Activated T-cell treated with anti-CD3 and anti-CD28 coated beads, Interleukin-2, amount 50 U/mL, for 24 hours (primary cell): ENCODE measurements around the gene CDKAL1.
A peak's percentile ranks its signal among the peaks of the same experiment; 100 is the strongest.
"Not testable (repeated sequence)": the region's sequence is repeated elsewhere in the genome, so short reads cannot be mapped to it uniquely, and the experiment has no call there.

Experiments
- DNase-seq: peaks from one replicate; pipeline ENCODE4 v3.0.0-alpha.2; 2020
- H3K27ac Mint-ChIP-seq: 2 replicates; pipeline ENCODE4 v1.8.0; 2020; ENCODE audit warnings: mild to moderate bottlenecking, mixed read lengths
- H3K27me3 Mint-ChIP-seq: 2 replicates; pipeline ENCODE4 v1.8.0; 2020; ENCODE audit warnings: mixed read lengths
- H3K36me3 Mint-ChIP-seq: 2 replicates; pipeline ENCODE4 v1.8.0; 2020; ENCODE audit warnings: low read depth, mixed read lengths
- H3K4me1 Mint-ChIP-seq: 2 replicates; pipeline ENCODE4 v1.8.0; 2020; ENCODE audit warnings: low read depth, mixed read lengths
- H3K4me3 Mint-ChIP-seq: 2 replicates; pipeline ENCODE4 v1.8.0; 2020; ENCODE audit warnings: mild to moderate bottlenecking, moderate library complexity, mixed read lengths
- H3K9me3 Mint-ChIP-seq: 2 replicates; pipeline ENCODE4 v1.8.0; 2020; ENCODE audit warnings: mixed read lengths

The CDKAL1 gene

GRCh38 chr6:21176197-21176596 lies 641.9 kb downstream of the CDKAL1 start:
- no peak overlapping the region for H3K4me3 Mint-ChIP-seq
- no peaks in the 10 kb centered on the region for H3K9me3 Mint-ChIP-seq
- peaks cover 28% of the 10 kb centered on the region for H3K36me3 Mint-ChIP-seq
- no peaks in the 10 kb centered on the region for H3K27me3 Mint-ChIP-seq
- H3K27ac Mint-ChIP-seq: no peak overlapping the region
- H3K4me1 Mint-ChIP-seq: peaks cover 1% of the 10 kb centered on the region
- DNase-seq: no peak

DNA sequence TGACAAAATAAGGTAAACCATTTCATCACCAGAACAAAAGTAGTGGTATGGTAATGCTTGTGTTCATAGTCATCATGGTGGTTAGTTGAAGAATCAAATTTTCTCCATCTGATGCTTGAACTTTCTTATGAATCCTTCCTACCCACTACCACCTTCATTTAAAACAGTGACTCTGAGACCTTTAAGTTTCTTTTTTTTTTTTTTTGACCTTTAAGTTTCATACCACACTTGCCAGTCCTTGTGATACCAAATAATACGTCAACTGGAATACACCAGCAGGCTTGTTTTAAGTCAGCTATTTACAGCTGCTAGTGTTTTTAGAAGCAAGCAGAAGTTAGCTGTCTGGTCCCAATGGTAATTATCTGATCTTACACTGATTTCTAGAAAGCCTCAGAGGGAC lies 645.9 kb downstream of the CDKAL1 start:
- H3K27me3 Mint-ChIP-seq: no peaks in the 10 kb centered on the region
- H3K36me3 Mint-ChIP-seq: peaks cover 39% of the 10 kb centered on the region
- H3K27ac Mint-ChIP-seq: peak overlapping the region; percentile 14
- H3K9me3 Mint-ChIP-seq: no peaks in the 10 kb centered on the region
- no peak overlapping the region for H3K4me3 Mint-ChIP-seq
- H3K4me1 Mint-ChIP-seq: peaks cover 1% of the 10 kb centered on the region
- DNase-seq: no peak

DNA sequence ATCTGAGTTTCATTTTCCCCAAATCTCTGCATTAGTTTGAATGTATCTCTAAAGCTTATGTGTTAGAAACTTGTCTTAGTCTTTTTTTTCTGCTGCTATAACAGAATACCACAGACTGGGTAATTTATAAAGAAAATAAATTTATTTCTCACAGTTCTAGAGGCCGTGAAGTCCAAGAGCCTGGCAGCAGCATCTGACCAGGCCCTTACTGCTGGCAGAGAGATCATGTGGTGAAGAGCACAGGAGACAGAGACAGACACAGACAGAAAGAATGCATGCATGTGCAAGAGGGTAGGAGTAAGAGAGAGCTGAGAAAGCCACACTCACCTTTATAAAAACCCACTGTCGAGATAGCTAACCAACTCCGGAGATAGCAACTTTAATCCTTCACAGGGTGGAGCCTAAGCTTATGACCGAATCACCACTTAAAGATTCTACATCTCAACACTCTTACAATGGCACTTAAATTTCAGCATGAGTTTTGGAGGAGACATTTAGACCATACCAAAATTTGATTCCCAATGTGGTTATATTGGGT lies 646.6 kb downstream of the CDKAL1 start:
- H3K27ac Mint-ChIP-seq: no peak overlapping the region

DNA sequence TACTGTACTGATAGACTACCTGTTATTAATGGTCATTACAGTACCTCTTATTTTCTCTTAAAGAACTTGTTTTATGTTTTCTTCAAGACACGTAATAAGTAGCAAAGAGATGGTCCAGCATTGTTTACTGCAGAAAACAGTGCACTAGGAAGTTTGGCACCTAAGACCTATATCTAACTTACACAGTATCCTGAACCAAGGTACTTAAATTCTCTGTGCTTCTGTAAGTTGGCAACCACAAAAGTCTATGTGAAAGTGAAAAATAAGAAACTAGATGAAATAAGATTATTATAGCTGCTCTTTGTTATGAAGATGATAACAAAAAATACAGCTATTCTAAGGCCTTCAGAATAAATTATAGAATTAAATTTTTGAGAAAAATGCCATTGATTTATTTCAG lies 647.6 kb downstream of the CDKAL1 start:
- no peak for DNase-seq
- Mint-ChIP-seq H3K9me3 (no peaks in the 10 kb centered on the region), H3K27me3 (no peaks in the 10 kb centered on the region), H3K4me1 (peaks cover 8% of the 10 kb centered on the region), H3K36me3 (peaks cover 36% of the 10 kb centered on the region), H3K27ac (no peak overlapping the region), H3K4me3 (no peak overlapping the region)

More for the DNA sequence above, 646.6 kb downstream of the CDKAL1 start:
- H3K4me3 Mint-ChIP-seq: no peak overlapping the region
- H3K4me1 Mint-ChIP-seq: peaks cover 1% of the 10 kb centered on the region
- DNase-seq: no peak
- H3K36me3 Mint-ChIP-seq: peaks cover 38% of the 10 kb centered on the region
- no peaks in the 10 kb centered on the region for H3K9me3 Mint-ChIP-seq
- H3K27me3 Mint-ChIP-seq: no peaks in the 10 kb centered on the region

- no peaks in the 10 kb centered on the region for H3K27me3 Mint-ChIP-seq
Measured at GRCh38 chr6:21182589-21182988, 648.3 kb downstream of the CDKAL1 start.

GRCh38 chr6:21185861-21186478 lies 651.7 kb downstream of the CDKAL1 start:
- Mint-ChIP-seq H3K27ac (no peak overlapping the region), H3K4me3 (no peak overlapping the region)

More at GRCh38 chr6:21182589-21182988, 648.3 kb downstream of the CDKAL1 start:
- Mint-ChIP-seq H3K27ac (no peak overlapping the region), H3K36me3 (peaks cover 34% of the 10 kb centered on the region), H3K4me3 (no peak overlapping the region), H3K4me1 (peaks cover 9% of the 10 kb centered on the region), H3K9me3 (no peaks in the 10 kb centered on the region)
- DNase-seq: no peak

DNA sequence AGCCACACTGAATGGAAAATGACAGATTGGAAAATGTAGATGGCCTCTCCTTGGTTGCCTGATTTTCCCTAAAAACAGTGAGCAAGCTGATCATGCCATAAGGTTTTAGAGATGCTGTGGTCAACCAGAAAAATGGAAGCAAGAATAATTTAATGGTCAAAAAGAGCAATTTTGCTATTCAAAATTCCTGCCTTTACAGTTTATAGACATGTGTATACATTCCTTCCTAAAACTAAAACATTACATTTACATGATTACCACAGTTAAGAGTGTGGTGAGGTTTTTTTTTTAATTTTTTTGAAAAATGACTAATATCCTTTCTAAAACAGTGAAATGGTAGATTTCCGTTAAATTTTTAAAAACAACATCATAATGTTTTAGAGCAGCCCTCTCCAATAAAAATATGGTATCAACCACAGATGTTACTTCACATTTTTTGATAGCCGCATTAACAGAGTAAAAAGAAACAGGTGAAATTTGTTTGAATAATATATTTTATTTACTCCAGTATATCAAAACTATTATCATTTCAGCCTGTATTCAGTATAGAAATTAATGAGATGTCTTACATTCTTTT lies 652.3 kb downstream of the CDKAL1 start:
- H3K4me3 Mint-ChIP-seq: no peak overlapping the region
- no peak for DNase-seq
- peaks cover 24% of the 10 kb centered on the region for H3K36me3 Mint-ChIP-seq
- no peaks in the 10 kb centered on the region for H3K9me3 Mint-ChIP-seq
- H3K27me3 Mint-ChIP-seq: no peaks in the 10 kb centered on the region
- no peak overlapping the region for H3K27ac Mint-ChIP-seq
- H3K4me1 Mint-ChIP-seq: peaks cover 33% of the 10 kb centered on the region

More at GRCh38 chr6:21185861-21186478, 651.7 kb downstream of the CDKAL1 start:
- H3K27me3 Mint-ChIP-seq: no peaks in the 10 kb centered on the region
- H3K36me3 Mint-ChIP-seq: peaks cover 23% of the 10 kb centered on the region
- no peak for DNase-seq
- H3K4me1 Mint-ChIP-seq: peaks cover 27% of the 10 kb centered on the region
- no peaks in the 10 kb centered on the region for H3K9me3 Mint-ChIP-seq

DNA sequence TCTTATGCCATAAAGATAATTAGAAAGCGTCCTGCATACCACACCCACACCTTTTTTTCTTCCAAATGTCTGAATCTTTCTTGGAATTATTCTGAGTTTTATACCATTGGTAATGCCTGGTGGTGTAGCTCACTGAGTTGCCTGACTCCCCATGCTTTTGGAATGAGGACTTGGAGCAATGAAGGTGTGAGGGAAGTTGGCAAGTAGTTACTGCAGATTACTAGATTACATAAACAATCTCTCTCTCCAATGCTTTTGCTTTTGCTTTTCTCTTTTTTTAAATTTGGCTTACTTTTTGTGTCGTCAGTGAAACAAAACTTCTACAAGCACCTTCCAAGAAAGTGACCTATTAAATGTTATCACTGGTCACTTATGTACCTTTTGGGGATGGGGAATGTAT lies 653.2 kb downstream of the CDKAL1 start:
- DNase-seq: no peak
- Mint-ChIP-seq H3K4me3 (no peak overlapping the region), H3K9me3 (no peaks in the 10 kb centered on the region), H3K27me3 (no peaks in the 10 kb centered on the region), H3K4me1 (peaks cover 35% of the 10 kb centered on the region), H3K27ac (no peak overlapping the region), H3K36me3 (peaks cover 23% of the 10 kb centered on the region)

GRCh38 chr6:21188505-21189223 lies 654.4 kb downstream of the CDKAL1 start:
- Mint-ChIP-seq H3K27ac (no peak overlapping the region), H3K36me3 (peaks cover 26% of the 10 kb centered on the region), H3K27me3 (no peaks in the 10 kb centered on the region), H3K9me3 (no peaks in the 10 kb centered on the region), H3K4me3 (no peak overlapping the region), H3K4me1 (peaks cover 35% of the 10 kb centered on the region)
- no peak for DNase-seq

GRCh38 chr6:21189759-21190158 lies 655.5 kb downstream of the CDKAL1 start:
- Mint-ChIP-seq H3K27me3 (no peaks in the 10 kb centered on the region), H3K4me1 (peaks cover 35% of the 10 kb centered on the region), H3K9me3 (no peaks in the 10 kb centered on the region), H3K27ac (no peak overlapping the region), H3K4me3 (no peak overlapping the region), H3K36me3 (peaks cover 24% of the 10 kb centered on the region)
- DNase-seq: no peak

DNA sequence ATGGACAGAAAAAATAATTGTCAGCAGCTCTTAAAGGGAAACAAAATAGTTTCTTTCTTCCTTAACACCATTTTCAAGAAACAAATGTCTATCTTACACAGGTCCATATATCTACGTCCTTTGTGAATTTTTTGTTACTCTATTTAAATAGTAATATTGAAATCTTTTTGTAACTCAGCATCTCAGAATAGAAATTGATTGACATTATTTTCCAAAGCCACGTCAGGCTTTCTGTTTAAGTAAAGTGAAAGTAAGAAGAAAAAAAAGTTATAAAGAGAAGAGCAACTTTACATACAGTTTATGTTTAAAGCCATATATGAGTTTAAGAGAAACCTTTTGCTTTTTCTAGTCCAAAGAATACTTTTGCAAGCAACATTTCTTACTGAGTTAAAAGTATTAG lies 656.4 kb downstream of the CDKAL1 start:
- H3K4me1 Mint-ChIP-seq: peaks cover 35% of the 10 kb centered on the region
- H3K27ac Mint-ChIP-seq: peak overlapping the region; percentile 63
- no peaks in the 10 kb centered on the region for H3K9me3 Mint-ChIP-seq
- DNase-seq: no peak
- peaks cover 24% of the 10 kb centered on the region for H3K36me3 Mint-ChIP-seq
- no peaks in the 10 kb centered on the region for H3K27me3 Mint-ChIP-seq
- H3K4me3 Mint-ChIP-seq: no peak overlapping the region

DNA sequence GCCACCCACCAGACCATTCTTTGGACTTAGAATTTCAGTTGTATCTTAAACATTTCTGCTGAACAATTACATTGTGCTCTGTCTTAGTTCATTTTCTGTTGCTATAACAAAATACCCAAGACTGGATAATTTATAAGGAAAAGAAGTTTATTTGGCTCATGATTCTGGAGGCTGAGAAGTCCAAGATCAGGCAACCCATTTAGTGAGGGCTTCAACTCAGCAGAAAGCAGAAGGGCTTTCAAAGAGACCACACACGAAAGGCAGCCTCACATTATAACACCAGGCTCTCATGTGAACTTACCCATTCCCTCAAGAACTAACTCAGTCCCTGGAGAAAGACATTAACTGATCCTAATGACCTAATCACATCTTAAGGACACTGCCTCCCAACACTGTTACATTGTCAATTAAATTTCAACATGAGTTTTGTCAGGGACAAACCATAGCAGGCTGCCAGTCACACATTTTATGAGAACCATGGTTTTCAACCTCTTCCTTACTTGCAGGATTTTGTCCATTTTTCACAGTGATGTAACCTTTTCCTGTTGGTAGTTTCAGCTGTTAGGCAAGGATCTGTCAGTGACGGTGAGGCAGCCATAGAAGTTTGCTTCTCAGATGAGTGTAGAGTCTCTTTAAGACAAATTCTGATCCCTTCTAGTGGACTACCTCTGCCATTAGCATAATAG lies 659.7 kb downstream of the CDKAL1 start:
- Mint-ChIP-seq H3K36me3 (peaks cover 40% of the 10 kb centered on the region), H3K4me1 (peaks cover 22% of the 10 kb centered on the region), H3K4me3 (no peak overlapping the region), H3K27me3 (no peaks in the 10 kb centered on the region), H3K27ac (no peak overlapping the region), H3K9me3 (no peaks in the 10 kb centered on the region)
- DNase-seq: no peak

GRCh38 chr6:21195301-21195700 lies 661.0 kb downstream of the CDKAL1 start:
- not testable (repeated sequence) for H3K27me3 Mint-ChIP-seq, H3K9me3 Mint-ChIP-seq, H3K27ac Mint-ChIP-seq, DNase-seq, H3K4me3 Mint-ChIP-seq
- peaks cover 51% of the 10 kb centered on the region for H3K36me3 Mint-ChIP-seq
- H3K4me1 Mint-ChIP-seq: peaks cover 15% of the 10 kb centered on the region

GRCh38 chr6:21198032-21198640 lies 663.9 kb downstream of the CDKAL1 start:
- Mint-ChIP-seq H3K27ac (no peak overlapping the region), H3K9me3 (no peaks in the 10 kb centered on the region), H3K36me3 (peaks cover 66% of the 10 kb centered on the region), H3K27me3 (no peaks in the 10 kb centered on the region), H3K4me1 (peaks cover 2% of the 10 kb centered on the region), H3K4me3 (no peak overlapping the region)
- DNase-seq: no peak
